Activated T-cell treated with anti-CD3 and anti-CD28 coated beads for 24 hours (primary cell): Measurements from ENCODE around the gene UCHL5.

Source experiments
- DNase-seq: peaks from one replicate; pipeline ENCODE4 v3.0.0-alpha.2; 2020; ENCODE audit warnings: low read depth

The UCHL5 gene

DNA sequence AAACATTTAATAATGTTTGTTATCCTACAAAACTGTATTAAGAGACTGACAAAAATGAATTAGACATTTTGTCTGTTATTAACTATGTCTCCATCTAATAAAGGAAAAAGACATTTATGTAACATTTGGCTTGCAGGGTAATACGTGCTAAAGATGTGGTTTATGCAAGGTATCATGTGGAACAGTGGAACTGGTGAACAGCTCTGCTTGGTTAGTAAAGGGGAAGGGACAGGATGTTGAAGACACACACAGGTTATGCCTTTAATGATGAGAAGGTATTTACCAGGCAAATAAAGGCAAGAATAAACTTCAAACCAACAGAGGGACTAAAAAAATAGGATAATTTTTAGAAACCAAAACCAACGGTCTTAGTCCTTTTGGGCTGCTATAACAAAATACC is 93.1 kb downstream of the UCHL5 start:
- no peak for DNase-seq

DNA sequence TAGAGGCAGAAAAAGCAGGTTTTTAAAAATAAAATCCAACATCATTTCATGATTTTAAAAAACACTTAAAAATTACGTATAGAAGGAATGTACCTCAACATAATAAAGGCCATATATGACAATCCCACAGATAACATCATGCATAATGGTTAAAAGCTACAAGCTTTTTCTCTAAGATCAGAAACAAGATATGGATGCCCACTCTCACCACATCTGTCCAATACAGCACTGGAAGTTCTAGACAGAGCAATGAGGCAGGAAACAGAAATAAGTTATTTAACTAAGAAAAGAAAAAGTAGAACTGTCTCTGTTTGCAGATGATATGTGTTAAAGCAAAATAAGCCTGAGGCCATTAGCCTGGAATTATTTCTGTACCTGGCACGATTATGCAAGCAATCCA is 96.3 kb downstream of the UCHL5 start:
- DNase-seq, result no peak
